H1 (cell line): ENCODE results near the gene SEMG2. TPM values are rescaled to one million over a fixed set of nuclear protein-coding genes. Genes with fewer than 3 reads are reported as not detected.

Experiments used
- JUN ChIP-seq: IDR thresholded peaks from 2 replicates; pipeline ENCODE4 v1.6.1; 2011; ENCODE audit warnings: low read depth, mild to moderate bottlenecking, improper control_type of control experiment, low read length
- SIX5 ChIP-seq: IDR thresholded peaks from 2 replicates; pipeline ENCODE4 v1.6.1; 2011; ENCODE audit warnings: mild to moderate bottlenecking, low read depth, low read length
- polyA plus RNA-seq, 7 experiments: library from polyadenylated mRNA; depleted of rRNA in 3 of 7; stranded (reverse) in 5 of 7; unstranded in 2 of 7; fragments of >200 nt in 5 of 7; fragments of 200-250 nt in 2 of 7; gene quantifications; 1 replicate in 5 of 7; 2 replicates in 1 of 7; 4 replicates in 1 of 7; pipeline versions ENCODE4 v1.2.1 to v1.2.3, GENCODE V29; 2011 to 2013; ENCODE audit warnings: missing spikeins in 2 of 7, mixed read lengths in 2 of 7
- total RNA-seq: library from RNA; stranded (reverse); fragmentation: NEBNext Ultra II Directional; extraction: Animal tissue kit (Norgen Biotek cat#: 25700); gene quantifications from 2 replicates; pipeline ENCODE4 v1.2.1, GENCODE V29; 2021

SEMG2 gene
- total and polyA plus RNA-seq, 2 of the 8 experiments (the other 6 are each of a cell fraction or from before 2014, with no cell fraction given) = not detected

DNA sequence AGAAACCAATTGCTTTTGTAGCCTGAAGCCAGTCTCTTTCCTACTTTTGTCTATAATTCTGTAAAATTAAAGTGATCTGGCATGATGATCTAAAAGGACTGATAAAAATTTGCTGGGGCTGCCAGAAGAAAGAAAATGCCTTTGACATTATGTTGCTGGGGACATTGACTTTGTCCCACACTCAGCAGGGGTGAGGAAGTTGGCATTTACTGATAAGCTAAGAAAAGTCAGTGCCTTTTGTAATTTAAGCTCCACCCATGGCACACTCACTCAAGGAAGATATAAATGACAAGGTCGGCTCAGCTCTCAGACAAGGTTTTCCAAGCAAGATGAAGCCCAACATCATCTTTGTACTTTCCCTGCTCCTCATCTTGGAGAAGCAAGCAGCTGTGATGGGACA, 14.4 kb upstream of the SEMG2 start, which contains the start of gene SEMG1 (continued):
- no peak for TF ChIP-seq SIX5
- no peak for TF ChIP-seq JUN
